GM12878 (cell line): Measurements from ENCODE around the gene LITAF. TPM values are rescaled to one million over a fixed set of nuclear protein-coding genes. Genes with fewer than 3 reads are reported as not detected.

ENCODE experiments used
- ATAC-seq: fragments of 200-7000 bp; cut with Tn5 transposase; 3 replicates; pipeline ENCODE4 v1.9.1; 2020; ENCODE audit warnings: mild to moderate bottlenecking, moderate library complexity
- BruUV-seq: library from RNA; stranded (reverse); fragments of 400-500 nt; replicated peaks from 2 replicates; lab custom pipeline; 2021; lab: Mats Ljungman, UMichigan
- CTCF ChIA-PET: fragments of 300-600 bp; sonication (Branson Sonifier 250); formaldehyde crosslinking; extraction: SDS; loops from one replicate; lab custom pipeline; 2021; ENCODE audit warnings: inconsistent platforms; lab: Yijun Ruan, JAX
- POLR2A ChIA-PET: fragments of 350-600 bp; formaldehyde crosslinking; extraction: SDS; loops from one replicate; lab custom pipeline; 2021; ENCODE audit warnings: inconsistent platforms; lab: Charles Lee
- RAD21 ChIA-PET: fragments of 300-600 bp; sonication (Branson Sonifier 250); formaldehyde crosslinking; loops from one replicate; lab custom pipeline; 2023; ENCODE audit warnings: antibody characterized with exemption; ENCODE audit not compliant: unreplicated experiment; lab: Charles Lee
- SMC1A ChIA-PET: fragments of 300-600 bp; sonication (Branson Sonifier 250); formaldehyde crosslinking; loops from one replicate; lab custom pipeline; 2023; ENCODE audit not compliant: unreplicated experiment, uncharacterized antibody; lab: Charles Lee
- DNase-seq: peaks from one replicate; pipeline ENCODE4 v3.0.0-alpha.2; 2011; ENCODE audit warnings: low read depth, low spot score
- FAIRE-seq: peaks from 3 replicates; lab custom pipeline; 2011; peaks lifted over from hg19 to GRCh38; lab: Jason Lieb, UNC
- H2AFZ ChIP-seq: 2 replicates; pipeline ENCODE4 v1.6.0; 2011; ENCODE audit warnings: low read depth, low read length, control low read depth; ENCODE audit not compliant: control insufficient read depth
- H3K27ac ChIP-seq: 2 replicates; pipeline ENCODE4 v1.5.1; 2011; ENCODE audit warnings: control low read depth; ENCODE audit not compliant: control insufficient read depth, insufficient read depth
- H3K27me3 ChIP-seq, 2 experiments: replicated peaks in 1 of 2; 2 replicates each; pipeline versions ENCODE4 v1.6.0 to v1.6.1; 2011; ENCODE audit warnings: low read length in 1 of 2; ENCODE audit not compliant: control insufficient read depth in 2 of 2, insufficient read depth in 2 of 2
- H3K36me3 ChIP-seq, 2 experiments: 2 replicates each; pipeline ENCODE4 v1.5.1; 2011; ENCODE audit warnings: low read length in 1 of 2; ENCODE audit not compliant: control insufficient read depth in 2 of 2, insufficient read depth in 2 of 2
- H3K4me1 ChIP-seq: 2 replicates; pipeline ENCODE4 v1.6.1; 2011; ENCODE audit warnings: mild to moderate bottlenecking, low read length, moderate library complexity, mixed read lengths; ENCODE audit not compliant: control insufficient read depth, insufficient read depth
- H3K4me2 ChIP-seq: 2 replicates; pipeline ENCODE4 v1.6.0; 2011; ENCODE audit warnings: control low read depth; ENCODE audit not compliant: control insufficient read depth, insufficient read depth
- H3K4me3 ChIP-seq: fragments of 200-600 bp; sonication (generic); 2 replicates; pipeline ENCODE4 v1.5.1; 2016
- H3K79me2 ChIP-seq: 2 replicates; pipeline ENCODE4 v1.6.0; 2011; ENCODE audit warnings: low read length; ENCODE audit not compliant: control insufficient read depth, insufficient read depth
- H3K9ac ChIP-seq: 2 replicates; pipeline ENCODE4 v1.8.0; 2011; ENCODE audit warnings: low read length, control low read depth, mixed read lengths; ENCODE audit not compliant: control insufficient read depth, insufficient read depth
- H3K9me3 ChIP-seq: replicated peaks from 3 replicates; pipeline ENCODE4 v1.5.1; 2011; ENCODE audit warnings: mild to moderate bottlenecking, low read length; ENCODE audit not compliant: control insufficient read depth, insufficient read depth
- H4K20me1 ChIP-seq: 2 replicates; pipeline ENCODE4 v1.6.0; 2011; ENCODE audit not compliant: control insufficient read depth, insufficient read depth
- ASH2L ChIP-seq: fragments of 300-600, 200-600 bp; sonication (generic); IDR thresholded peaks from 2 replicates; pipeline ENCODE4 v1.6.1; 2017; ENCODE audit warnings: low read depth, mild to moderate bottlenecking, borderline replicate concordance
- BACH1 ChIP-seq: fragments of 450-650 bp; IDR thresholded peaks from 2 replicates; pipeline ENCODE4 v1.6.1; 2017; ENCODE audit warnings: mild to moderate bottlenecking, borderline replicate concordance
- EZH2 ChIP-seq: IDR thresholded peaks from 2 replicates; pipeline ENCODE4 v1.6.1; 2012; ENCODE audit warnings: low read depth, mild to moderate bottlenecking, control low read depth, inconsistent platforms, low read length, borderline replicate concordance; ENCODE audit not compliant: control insufficient read depth
- HDAC6 ChIP-seq: fragments of 200-600 bp; sonication (generic); IDR thresholded peaks from one replicate; pipeline ENCODE4 v1.8.0; 2017; ENCODE audit warnings: antibody characterized with exemption; ENCODE audit not compliant: unreplicated experiment
- IKZF2 ChIP-seq, 2 experiments: fragments of 450-650 bp; IDR thresholded peaks; 2 replicates each; pipeline ENCODE4 v1.6.1; 2017; ENCODE audit warnings: mild to moderate bottlenecking in 2 of 2, moderate library complexity in 2 of 2
- KDM1A ChIP-seq: fragments of 200-600 bp; sonication (generic); IDR thresholded peaks from 2 replicates; pipeline ENCODE4 v1.6.1; 2016; ENCODE audit warnings: borderline replicate concordance
- LARP7 ChIP-seq: fragments of 450-650 bp; IDR thresholded peaks from 2 replicates; pipeline ENCODE4 v1.6.1; 2017; ENCODE audit warnings: mild to moderate bottlenecking
- MXI1 ChIP-seq: fragments of 150-350 bp; IDR thresholded peaks from 2 replicates; pipeline ENCODE4 v1.6.1; 2011; ENCODE audit warnings: low read depth, mild to moderate bottlenecking, inconsistent platforms, low read length, improper control_type of control experiment
- NFYA ChIP-seq: IDR thresholded peaks from 2 replicates; pipeline ENCODE4 v1.6.1; 2011; ENCODE audit warnings: low read depth, mild to moderate bottlenecking, low read length, improper control_type of control experiment, borderline replicate concordance
- PAX5 ChIP-seq: IDR thresholded peaks from 2 replicates; pipeline ENCODE4 v1.6.1; 2011; ENCODE audit warnings: low read depth, low read length, borderline replicate concordance
- POLR2AphosphoS5 ChIP-seq: IDR thresholded peaks from 2 replicates; pipeline ENCODE4 v1.6.1; 2011; ENCODE audit warnings: mild to moderate bottlenecking, low read length, inconsistent platforms
- SREBF2 ChIP-seq: IDR thresholded peaks from 2 replicates; pipeline ENCODE4 v1.6.1; 2012; ENCODE audit warnings: mild to moderate bottlenecking, low read length
- TCF7 ChIP-seq: IDR thresholded peaks from 2 replicates; pipeline ENCODE4 v1.6.1; 2014; ENCODE audit warnings: antibody characterized with exemption, borderline replicate concordance
- WRNIP1 ChIP-seq: IDR thresholded peaks from 2 replicates; pipeline ENCODE4 v1.6.1; 2011; ENCODE audit warnings: low read depth, low read length, improper control_type of control experiment, borderline replicate concordance
- WGBS: methylation state at CpG from one replicate; pipeline ENCODE4 v1.1.6; 2016; ENCODE audit warnings: low lambda C conversion rate; ENCODE audit not compliant: insufficient replicate concordance, insufficient coverage; ENCODE audit errors: missing lambda C conversion rate; 5-methylcytosine and 5-hydroxymethylcytosine counted together
- in situ Hi-C: fragments of 300-500 bp; cut with MboI; formaldehyde crosslinking; loops from 9 replicates; pipeline ENCODE4 v1.14.3; 2018; ENCODE audit warnings: mixed read lengths
- intact Hi-C: fragments of 100-400 bp; cut with micrococcal nuclease; formaldehyde crosslinking; loops from one replicate; pipeline ENCODE4 v1.14.2; 2022; ENCODE audit not compliant: unreplicated experiment
- polyA plus RNA-seq, 11 experiments: library from polyadenylated mRNA; depleted of rRNA in 4 of 11; unstranded in 6 of 11; stranded (reverse) in 5 of 11; fragments of >200 nt; fragmentation: Nextera tagmentation in 4 of 11; fragmentation: Illumina TruSeq in 1 of 11; extraction: Ambion mirVana in 4 of 11; extraction: Trizol in 1 of 11; gene quantifications; 1 replicate in 1 of 11; 2 replicates in 10 of 11; pipeline versions ENCODE4 v1.2.1 to v1.2.3, GENCODE V29; 2011 to 2016; ENCODE audit warnings: inconsistent platforms in 2 of 11, missing spikeins in 2 of 11, low read depth in 1 of 11
- total RNA-seq, 4 experiments: library from RNA; depleted of rRNA in 3 of 4; stranded (reverse); fragments of >200 nt in 3 of 4; fragmentation: Illumina TruSeq in 1 of 4; extraction: Trizol in 1 of 4; gene quantifications; 2 replicates each; pipeline versions ENCODE4 v1.2.1 to v1.2.3, GENCODE V29; 2013 to 2021
- TF ChIP-seq, protein P1 (sequence below): IDR thresholded peaks from 2 replicates; pipeline ENCODE4 v1.6.1; 2011; ENCODE audit warnings: low read depth, low read length, improper control_type of control experiment, borderline replicate concordance
- TF ChIP-seq, protein P2 (sequence below): IDR thresholded peaks from 2 replicates; pipeline ENCODE4 v1.6.1; 2011; ENCODE audit warnings: low read depth, mild to moderate bottlenecking, low read length, moderate library complexity, borderline replicate concordance; ENCODE audit errors: extremely low read depth
- TF ChIP-seq, protein P3 (sequence below): fragments of 450-650 bp; IDR thresholded peaks from 2 replicates; pipeline ENCODE4 v1.6.1; 2017; ENCODE audit warnings: mild to moderate bottlenecking, moderate library complexity

Gene LITAF
- total and polyA plus RNA-seq, 10 of the 15 experiments (the other 5 are each of a cell fraction or from before 2014, with no cell fraction given), result 99.2 to 211 (median 147) TPM

DNA sequence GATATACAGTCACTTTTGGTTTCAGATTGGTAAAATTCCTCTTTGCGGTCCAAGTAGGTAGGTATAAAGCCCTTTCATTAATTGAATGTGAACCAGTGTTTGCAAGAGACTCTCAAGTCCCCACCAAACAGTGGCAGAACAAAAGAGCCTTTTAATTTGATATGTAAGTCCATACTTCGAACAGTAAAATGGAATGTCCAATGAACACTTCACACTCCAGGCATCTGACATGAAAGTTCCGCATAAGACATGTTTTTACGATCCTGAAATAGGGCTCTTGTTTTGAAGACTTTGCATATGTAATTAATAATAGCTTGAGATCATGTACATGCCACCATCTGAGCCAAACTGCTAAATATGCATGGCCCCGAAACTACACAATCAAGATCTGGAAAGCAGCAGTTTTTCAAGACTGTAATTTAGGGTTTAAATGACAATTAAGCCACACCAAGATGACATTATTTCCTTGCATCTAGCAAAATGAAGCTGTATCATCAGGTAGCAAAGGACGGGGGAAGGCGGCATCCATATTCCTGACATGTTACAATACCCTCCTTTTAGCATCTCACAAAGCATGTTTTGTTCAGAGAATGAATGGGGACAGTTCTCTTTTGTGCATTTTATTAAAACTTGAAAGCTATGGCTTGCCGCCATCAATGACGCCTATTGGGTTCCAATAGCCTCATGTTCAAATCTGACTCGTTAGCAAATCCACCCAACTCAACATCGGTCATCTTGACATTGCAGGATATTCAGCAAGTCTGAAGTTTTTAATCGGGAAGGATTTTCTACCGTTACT, 39.4 kb downstream of the LITAF start:
- intact Hi-C loops (no loop called here), in situ Hi-C loops (loop anchor here (25.0 kb wide), 1 partner anchor 265 kb away; no protein-coding TSS in a partner anchor)
- DNase-seq (no peak), FAIRE-seq (no peak)
- CTCF ChIA-PET, result interaction anchor here (2.3 kb wide), 1 partner anchor 95 kb away, joined by 5 read pairs; no protein-coding TSS in a partner anchor
- Histone ChIP-seq H3K27ac (no peak overlapping the region), H3K4me3 (no peak overlapping the region)
- no TSS peak for BruUV-seq
- TF ChIP-seq, protein P1, sequence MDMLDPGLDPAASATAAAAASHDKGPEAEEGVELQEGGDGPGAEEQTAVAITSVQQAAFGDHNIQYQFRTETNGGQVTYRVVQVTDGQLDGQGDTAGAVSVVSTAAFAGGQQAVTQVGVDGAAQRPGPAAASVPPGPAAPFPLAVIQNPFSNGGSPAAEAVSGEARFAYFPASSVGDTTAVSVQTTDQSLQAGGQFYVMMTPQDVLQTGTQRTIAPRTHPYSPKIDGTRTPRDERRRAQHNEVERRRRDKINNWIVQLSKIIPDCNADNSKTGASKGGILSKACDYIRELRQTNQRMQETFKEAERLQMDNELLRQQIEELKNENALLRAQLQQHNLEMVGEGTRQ, result no peak
- TF ChIP-seq, protein P2, sequence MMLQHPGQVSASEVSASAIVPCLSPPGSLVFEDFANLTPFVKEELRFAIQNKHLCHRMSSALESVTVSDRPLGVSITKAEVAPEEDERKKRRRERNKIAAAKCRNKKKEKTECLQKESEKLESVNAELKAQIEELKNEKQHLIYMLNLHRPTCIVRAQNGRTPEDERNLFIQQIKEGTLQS, result no peak
- no peak for TF ChIP-seq POLR2AphosphoS5
- no peak for TF ChIP-seq EZH2
- TF ChIP-seq SREBF2, result no peak
- TF ChIP-seq PAX5, result no peak
- no peak for TF ChIP-seq WRNIP1
- TF ChIP-seq TCF7, result no peak
- no peak for TF ChIP-seq BACH1
- no peak for TF ChIP-seq MXI1
- TF ChIP-seq ASH2L, result no peak
- TF ChIP-seq, protein P3, sequence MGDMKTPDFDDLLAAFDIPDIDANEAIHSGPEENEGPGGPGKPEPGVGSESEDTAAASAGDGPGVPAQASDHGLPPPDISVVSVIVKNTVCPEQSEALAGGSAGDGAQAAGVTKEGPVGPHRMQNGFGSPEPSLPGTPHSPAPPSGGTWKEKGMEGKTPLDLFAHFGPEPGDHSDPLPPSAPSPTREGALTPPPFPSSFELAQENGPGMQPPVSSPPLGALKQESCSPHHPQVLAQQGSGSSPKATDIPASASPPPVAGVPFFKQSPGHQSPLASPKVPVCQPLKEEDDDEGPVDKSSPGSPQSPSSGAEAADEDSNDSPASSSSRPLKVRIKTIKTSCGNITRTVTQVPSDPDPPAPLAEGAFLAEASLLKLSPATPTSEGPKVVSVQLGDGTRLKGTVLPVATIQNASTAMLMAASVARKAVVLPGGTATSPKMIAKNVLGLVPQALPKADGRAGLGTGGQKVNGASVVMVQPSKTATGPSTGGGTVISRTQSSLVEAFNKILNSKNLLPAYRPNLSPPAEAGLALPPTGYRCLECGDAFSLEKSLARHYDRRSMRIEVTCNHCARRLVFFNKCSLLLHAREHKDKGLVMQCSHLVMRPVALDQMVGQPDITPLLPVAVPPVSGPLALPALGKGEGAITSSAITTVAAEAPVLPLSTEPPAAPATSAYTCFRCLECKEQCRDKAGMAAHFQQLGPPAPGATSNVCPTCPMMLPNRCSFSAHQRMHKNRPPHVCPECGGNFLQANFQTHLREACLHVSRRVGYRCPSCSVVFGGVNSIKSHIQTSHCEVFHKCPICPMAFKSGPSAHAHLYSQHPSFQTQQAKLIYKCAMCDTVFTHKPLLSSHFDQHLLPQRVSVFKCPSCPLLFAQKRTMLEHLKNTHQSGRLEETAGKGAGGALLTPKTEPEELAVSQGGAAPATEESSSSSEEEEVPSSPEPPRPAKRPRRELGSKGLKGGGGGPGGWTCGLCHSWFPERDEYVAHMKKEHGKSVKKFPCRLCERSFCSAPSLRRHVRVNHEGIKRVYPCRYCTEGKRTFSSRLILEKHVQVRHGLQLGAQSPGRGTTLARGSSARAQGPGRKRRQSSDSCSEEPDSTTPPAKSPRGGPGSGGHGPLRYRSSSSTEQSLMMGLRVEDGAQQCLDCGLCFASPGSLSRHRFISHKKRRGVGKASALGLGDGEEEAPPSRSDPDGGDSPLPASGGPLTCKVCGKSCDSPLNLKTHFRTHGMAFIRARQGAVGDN, result no peak
- no peak for TF ChIP-seq HDAC6
- no peak for TF ChIP-seq IKZF2 (IDR thresholded peaks at IDR 0.05)
- TF ChIP-seq NFYA, result no peak
- TF ChIP-seq KDM1A, result no peak
- no peak for TF ChIP-seq LARP7
- TF ChIP-seq, all 136 proteins: peak for 0
- SMC1A ChIA-PET, result interaction anchor here (1.9 kb wide), 1 partner anchor 16 kb away, joined by 6 read pairs; no protein-coding TSS in a partner anchor
- H3K9ac ChIP-seq, result no peak overlapping the region
- H3K79me2 ChIP-seq, result no peaks in the 10 kb centered on the region
- 94% methylated on average over 13 of the region's 13 CpGs for WGBS
- peaks cover 13 to 39% of the 10 kb centered on the region in 2 experiments for H3K36me3 ChIP-seq
- no peak overlapping the region for H3K4me2 ChIP-seq
- H2AFZ ChIP-seq, result no peak overlapping the region
- H3K9me3 ChIP-seq, result no peaks in the 10 kb centered on the region; the same call in 2 of the 3 replicates
- POLR2A ChIA-PET, result interaction anchor here (0.6 kb wide), 1 partner anchor 10 kb away, joined by 3 read pairs; no protein-coding TSS in a partner anchor
- H3K4me1 ChIP-seq, result no peaks in the 10 kb centered on the region
- no peak for ATAC-seq
- no peaks in the 10 kb centered on the region for H4K20me1 ChIP-seq
- RAD21 ChIA-PET, result interaction anchor here (1.4 kb wide), 1 partner anchor 15 kb away, joined by 3 read pairs; no protein-coding TSS in a partner anchor
- H3K27me3 ChIP-seq, result no peaks in the 10 kb centered on the region
